ENCODE results near the gene COL9A2. TPM values are rescaled to one million over a fixed set of nuclear protein-coding genes. Genes with fewer than 3 reads are reported as not detected.
A peak's percentile ranks its signal among the peaks of the same experiment; 100 is the strongest.

Gene COL9A2
- total RNA-seq, 4 donors from 2014 or later, result 0.07 to 8.9 TPM; not detected in 2

DNA sequence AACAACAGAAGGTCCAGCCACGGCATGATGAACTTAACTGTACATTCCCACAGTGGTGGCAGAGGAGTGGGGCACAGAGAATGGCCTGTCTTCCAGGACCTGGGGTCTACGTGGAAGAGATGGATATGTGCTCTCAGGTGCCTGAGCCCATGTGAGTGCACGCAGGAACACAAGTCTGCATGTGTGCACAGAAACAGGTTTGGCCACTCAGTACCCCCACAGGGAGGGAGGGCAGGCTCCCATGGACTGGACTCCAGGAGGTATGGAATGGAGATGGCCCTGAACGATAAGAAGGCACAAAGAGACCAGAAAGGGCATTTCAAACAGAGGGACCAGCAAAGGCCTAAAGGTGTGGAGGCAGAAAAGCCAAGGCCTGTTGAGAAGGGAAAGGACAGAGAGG lies 10.8 kb downstream of the COL9A2 start:
- Histone ChIP-seq H3K4me1 (no peaks in the 10 kb centered on the region), H3K4me3 (no peak overlapping the region), H3K36me3 (no peaks in the 10 kb centered on the region), H3K27me3 (peaks cover 0 to 18% (median 7%) of the 10 kb centered on the region in 3 donors), H3K27ac (no peak overlapping the region), H3K9me3 (no peaks in the 10 kb centered on the region)
- DNase-seq (no peak), ATAC-seq (no peak)
- in situ Hi-C loops (cut with MboI; ENCODE audit: low sequenced_read_pairs in 4 of 4), result no loop called here
- TF ChIP-seq, protein P1, sequence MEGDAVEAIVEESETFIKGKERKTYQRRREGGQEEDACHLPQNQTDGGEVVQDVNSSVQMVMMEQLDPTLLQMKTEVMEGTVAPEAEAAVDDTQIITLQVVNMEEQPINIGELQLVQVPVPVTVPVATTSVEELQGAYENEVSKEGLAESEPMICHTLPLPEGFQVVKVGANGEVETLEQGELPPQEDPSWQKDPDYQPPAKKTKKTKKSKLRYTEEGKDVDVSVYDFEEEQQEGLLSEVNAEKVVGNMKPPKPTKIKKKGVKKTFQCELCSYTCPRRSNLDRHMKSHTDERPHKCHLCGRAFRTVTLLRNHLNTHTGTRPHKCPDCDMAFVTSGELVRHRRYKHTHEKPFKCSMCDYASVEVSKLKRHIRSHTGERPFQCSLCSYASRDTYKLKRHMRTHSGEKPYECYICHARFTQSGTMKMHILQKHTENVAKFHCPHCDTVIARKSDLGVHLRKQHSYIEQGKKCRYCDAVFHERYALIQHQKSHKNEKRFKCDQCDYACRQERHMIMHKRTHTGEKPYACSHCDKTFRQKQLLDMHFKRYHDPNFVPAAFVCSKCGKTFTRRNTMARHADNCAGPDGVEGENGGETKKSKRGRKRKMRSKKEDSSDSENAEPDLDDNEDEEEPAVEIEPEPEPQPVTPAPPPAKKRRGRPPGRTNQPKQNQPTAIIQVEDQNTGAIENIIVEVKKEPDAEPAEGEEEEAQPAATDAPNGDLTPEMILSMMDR (IDR thresholded peaks at IDR 0.05 in 4 of 5, conservative IDR thresholded peaks at IDR 0.05 in 1 of 5), result no peak
- TF ChIP-seq POLR2A (IDR thresholded peaks at IDR 0.05), result no peak
- intact Hi-C loops (cut with DNase I; ENCODE audit: low total_unique reads), result no loop called here

DNA sequence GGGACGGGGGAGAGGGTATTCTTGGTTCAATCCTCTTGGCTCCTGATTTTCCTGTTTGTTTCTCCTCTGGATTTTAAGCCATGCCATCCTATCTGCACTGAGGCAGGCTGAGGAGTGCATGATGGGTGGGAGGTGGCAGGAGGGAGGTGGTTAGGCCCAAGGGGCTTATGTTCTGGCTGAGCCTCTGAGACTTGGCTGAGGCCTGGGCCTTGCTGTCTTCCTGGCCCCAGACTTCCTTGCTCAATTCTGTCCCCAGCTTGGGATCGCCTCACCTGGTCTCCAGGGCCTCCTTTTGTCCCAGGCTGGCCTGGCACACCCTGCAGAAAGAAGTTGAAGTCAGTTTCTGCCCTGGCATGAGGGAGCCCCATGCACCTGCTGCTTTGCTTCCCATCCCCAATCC lies 11.2 kb downstream of the COL9A2 start:
- no peak overlapping the region for H3K4me3 ChIP-seq
- intact Hi-C loops (cut with DNase I; ENCODE audit: low total_unique reads), result no loop called here
- H3K36me3 ChIP-seq, result no peaks in the 10 kb centered on the region
- no peaks in the 10 kb centered on the region for H3K9me3 ChIP-seq
- H3K27ac ChIP-seq, result no peak overlapping the region
- DNase-seq (no peak), ATAC-seq (no peak)
- peaks cover 0 to 18% (median 7%) of the 10 kb centered on the region in 3 donors for H3K27me3 ChIP-seq
- H3K4me1 ChIP-seq, result no peaks in the 10 kb centered on the region
- TF ChIP-seq, protein P1 (IDR thresholded peaks at IDR 0.05 in 4 of 5, conservative IDR thresholded peaks at IDR 0.05 in 1 of 5), result no peak
- no peak for TF ChIP-seq POLR2A (IDR thresholded peaks at IDR 0.05)
- in situ Hi-C loops (cut with MboI; ENCODE audit: low sequenced_read_pairs in 4 of 4), result no loop called here

DNA sequence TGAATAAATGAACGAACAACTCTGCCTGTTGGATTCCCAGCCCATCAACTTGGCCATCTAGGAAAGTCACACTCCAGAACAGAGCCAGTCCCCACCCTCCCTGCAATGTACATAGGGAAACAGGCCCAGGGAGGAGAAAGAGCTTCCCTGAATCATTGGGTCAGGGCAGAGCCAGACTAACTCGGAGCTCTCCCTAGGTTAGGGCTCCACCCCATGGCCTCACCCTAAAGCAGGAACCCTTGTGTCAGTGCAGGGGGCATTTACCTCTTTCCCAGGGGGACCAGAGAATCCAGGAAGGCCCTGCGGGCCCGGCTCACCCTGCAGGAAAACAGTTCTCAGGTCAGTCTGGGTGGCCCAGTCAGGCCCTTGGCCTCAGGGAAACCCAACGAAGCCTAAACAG lies 11.6 kb downstream of the COL9A2 start:
- in situ Hi-C loops (cut with MboI; ENCODE audit: low sequenced_read_pairs in 4 of 4), result no loop called here
- intact Hi-C loops (cut with DNase I; ENCODE audit: low total_unique reads), result no loop called here
- H3K4me3 ChIP-seq, result no peak overlapping the region
- TF ChIP-seq, protein P1 (IDR thresholded peaks at IDR 0.05 in 4 of 5, conservative IDR thresholded peaks at IDR 0.05 in 1 of 5), result peak in 4 of 5 experiments; percentile 10 to 40 (median 16)
- no peak for TF ChIP-seq POLR2A (IDR thresholded peaks at IDR 0.05)
- H3K4me1 ChIP-seq, result no peaks in the 10 kb centered on the region
- no peaks in the 10 kb centered on the region for H3K9me3 ChIP-seq
- no peaks in the 10 kb centered on the region for H3K36me3 ChIP-seq
- H3K27ac ChIP-seq, result no peak overlapping the region
- peaks cover 0 to 18% (median 7%) of the 10 kb centered on the region in 3 donors for H3K27me3 ChIP-seq
- DNase-seq, result no peak
- no peak for ATAC-seq

DNA sequence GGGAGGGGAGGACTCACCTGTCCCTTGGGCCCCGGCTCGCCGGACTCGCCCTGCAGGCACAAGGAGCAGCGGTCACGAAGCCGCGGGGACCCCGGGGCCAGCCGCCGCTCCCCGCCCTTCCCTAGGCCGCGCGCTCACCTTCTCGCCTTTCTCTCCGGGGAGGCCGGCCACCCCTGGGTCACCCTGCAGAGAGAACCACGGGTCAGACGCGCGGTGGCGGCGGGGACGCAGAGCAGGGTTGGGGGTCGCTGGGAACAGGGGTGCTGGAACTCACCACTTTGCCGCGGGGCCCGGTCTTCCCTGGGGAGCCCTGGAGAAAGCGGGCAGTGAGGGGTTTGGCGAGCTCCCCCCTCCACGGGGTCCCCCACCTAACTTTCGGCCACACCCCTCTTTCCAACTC lies 13.3 kb downstream of the COL9A2 start:
- ATAC-seq (no peak), DNase-seq (no peak)
- no peaks in the 10 kb centered on the region for H3K36me3 ChIP-seq
- H3K4me3 ChIP-seq, result no peak overlapping the region
- intact Hi-C loops (cut with DNase I; ENCODE audit: low total_unique reads), result no loop called here
- H3K4me1 ChIP-seq, result no peaks in the 10 kb centered on the region
- TF ChIP-seq POLR2A (IDR thresholded peaks at IDR 0.05), result no peak
- TF ChIP-seq, protein P1 (IDR thresholded peaks at IDR 0.05 in 4 of 5, conservative IDR thresholded peaks at IDR 0.05 in 1 of 5), result no peak
- no peaks in the 10 kb centered on the region for H3K9me3 ChIP-seq
- in situ Hi-C loops (cut with MboI; ENCODE audit: low sequenced_read_pairs in 4 of 4), result no loop called here
- no peak overlapping the region for H3K27ac ChIP-seq
- peaks cover 0 to 18% (median 7%) of the 10 kb centered on the region in 3 donors for H3K27me3 ChIP-seq
